DND-41 (cell line): ENCODE data around the gene PLSCR3.

Experiments
- EZH2 ChIP-seq: IDR thresholded peaks from 3 replicates; pipeline ENCODE4 v1.6.1; 2012; ENCODE audit warnings: borderline replicate concordance, low read depth, mild to moderate bottlenecking, moderate library complexity, low read length, inconsistent platforms; ENCODE audit not compliant: severe bottlenecking
- TF ChIP-seq, protein P1 (sequence below): IDR thresholded peaks from 2 replicates; pipeline ENCODE4 v1.5.1; 2012; ENCODE audit warnings: borderline replicate concordance, low read length, moderate library complexity, mild to moderate bottlenecking; ENCODE audit not compliant: poor library complexity, severe bottlenecking; ENCODE audit errors: extremely low read depth

DNA sequence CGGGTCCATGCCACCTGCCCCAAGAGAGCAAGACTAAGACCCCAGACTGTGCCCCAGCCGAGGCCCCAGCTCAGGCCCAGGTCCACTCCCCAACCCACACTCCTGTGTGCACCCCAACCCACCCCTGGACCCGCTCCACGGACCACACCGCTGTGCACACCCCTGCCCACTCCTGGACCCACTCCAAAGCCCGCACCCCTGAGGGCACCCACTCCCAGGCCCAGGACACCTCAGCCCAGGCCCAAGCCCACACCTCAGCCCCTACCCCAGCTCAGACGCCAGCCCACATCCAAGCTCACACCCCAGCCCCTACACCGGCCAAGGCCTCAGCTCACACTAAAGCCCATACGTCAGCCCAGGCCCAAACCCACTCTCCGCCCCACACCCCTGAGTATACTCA lies 35.4 kb upstream of the PLSCR3 start:
- TF ChIP-seq, protein P1, sequence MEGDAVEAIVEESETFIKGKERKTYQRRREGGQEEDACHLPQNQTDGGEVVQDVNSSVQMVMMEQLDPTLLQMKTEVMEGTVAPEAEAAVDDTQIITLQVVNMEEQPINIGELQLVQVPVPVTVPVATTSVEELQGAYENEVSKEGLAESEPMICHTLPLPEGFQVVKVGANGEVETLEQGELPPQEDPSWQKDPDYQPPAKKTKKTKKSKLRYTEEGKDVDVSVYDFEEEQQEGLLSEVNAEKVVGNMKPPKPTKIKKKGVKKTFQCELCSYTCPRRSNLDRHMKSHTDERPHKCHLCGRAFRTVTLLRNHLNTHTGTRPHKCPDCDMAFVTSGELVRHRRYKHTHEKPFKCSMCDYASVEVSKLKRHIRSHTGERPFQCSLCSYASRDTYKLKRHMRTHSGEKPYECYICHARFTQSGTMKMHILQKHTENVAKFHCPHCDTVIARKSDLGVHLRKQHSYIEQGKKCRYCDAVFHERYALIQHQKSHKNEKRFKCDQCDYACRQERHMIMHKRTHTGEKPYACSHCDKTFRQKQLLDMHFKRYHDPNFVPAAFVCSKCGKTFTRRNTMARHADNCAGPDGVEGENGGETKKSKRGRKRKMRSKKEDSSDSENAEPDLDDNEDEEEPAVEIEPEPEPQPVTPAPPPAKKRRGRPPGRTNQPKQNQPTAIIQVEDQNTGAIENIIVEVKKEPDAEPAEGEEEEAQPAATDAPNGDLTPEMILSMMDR, result no peak
- TF ChIP-seq EZH2, result no peak
